ENCODE results near the gene HAPLN3.

DNA sequence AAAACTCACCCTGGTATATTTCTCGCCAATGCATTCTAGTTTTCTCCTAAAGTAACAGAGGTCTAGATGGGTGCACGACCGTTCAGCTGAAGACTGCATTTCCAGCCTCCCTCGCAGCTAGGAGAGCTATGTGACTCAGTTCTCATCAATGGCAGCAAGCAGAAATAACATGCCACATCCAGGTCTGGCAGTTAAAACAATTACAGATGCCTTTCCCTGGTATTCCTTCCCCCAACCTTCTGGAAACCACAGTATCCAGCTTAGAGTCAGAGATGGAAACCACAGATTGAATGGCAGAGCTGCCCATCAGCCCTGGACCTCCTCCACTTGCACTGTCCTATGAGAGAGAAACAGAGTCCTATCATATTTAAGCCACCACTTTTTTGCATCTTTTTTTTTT is 4.8 kb downstream of the HAPLN3 start:
- TF ChIP-seq, protein P1, sequence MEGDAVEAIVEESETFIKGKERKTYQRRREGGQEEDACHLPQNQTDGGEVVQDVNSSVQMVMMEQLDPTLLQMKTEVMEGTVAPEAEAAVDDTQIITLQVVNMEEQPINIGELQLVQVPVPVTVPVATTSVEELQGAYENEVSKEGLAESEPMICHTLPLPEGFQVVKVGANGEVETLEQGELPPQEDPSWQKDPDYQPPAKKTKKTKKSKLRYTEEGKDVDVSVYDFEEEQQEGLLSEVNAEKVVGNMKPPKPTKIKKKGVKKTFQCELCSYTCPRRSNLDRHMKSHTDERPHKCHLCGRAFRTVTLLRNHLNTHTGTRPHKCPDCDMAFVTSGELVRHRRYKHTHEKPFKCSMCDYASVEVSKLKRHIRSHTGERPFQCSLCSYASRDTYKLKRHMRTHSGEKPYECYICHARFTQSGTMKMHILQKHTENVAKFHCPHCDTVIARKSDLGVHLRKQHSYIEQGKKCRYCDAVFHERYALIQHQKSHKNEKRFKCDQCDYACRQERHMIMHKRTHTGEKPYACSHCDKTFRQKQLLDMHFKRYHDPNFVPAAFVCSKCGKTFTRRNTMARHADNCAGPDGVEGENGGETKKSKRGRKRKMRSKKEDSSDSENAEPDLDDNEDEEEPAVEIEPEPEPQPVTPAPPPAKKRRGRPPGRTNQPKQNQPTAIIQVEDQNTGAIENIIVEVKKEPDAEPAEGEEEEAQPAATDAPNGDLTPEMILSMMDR (conservative IDR thresholded peaks at IDR 0.05; ENCODE audit: low read length), result no peak
- TF ChIP-seq EZH2phosphoT487 (IDR thresholded peaks at IDR 0.05; ENCODE audit: borderline replicate concordance), result no peak
